ENCODE data around the gene TAS2R41.
"Not testable (repeated sequence)": the region's sequence is repeated elsewhere in the genome, so short reads cannot be mapped to it uniquely, and the experiment has no call there.

The TAS2R41 gene

DNA sequence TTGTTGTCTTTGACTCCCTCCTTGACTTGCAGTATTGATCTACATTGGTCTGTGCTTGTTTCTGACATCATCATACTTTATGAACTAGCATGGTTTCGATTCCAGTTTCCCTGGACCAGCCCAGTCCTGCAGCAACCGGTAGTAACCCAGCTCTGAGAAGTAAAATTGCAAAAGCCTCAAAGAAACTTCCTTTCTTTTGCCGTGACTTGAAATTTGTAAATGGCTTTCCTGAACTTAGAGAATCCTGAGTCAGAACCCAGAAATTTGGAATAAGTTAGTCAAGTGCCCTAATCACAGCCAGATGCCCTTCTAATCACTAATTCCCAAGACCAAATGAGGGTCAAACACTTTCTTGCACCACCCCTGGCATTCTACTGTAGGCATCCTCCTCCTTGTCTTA is 19.4 kb upstream of the TAS2R41 start:
- DNase-seq: no peak

DNA sequence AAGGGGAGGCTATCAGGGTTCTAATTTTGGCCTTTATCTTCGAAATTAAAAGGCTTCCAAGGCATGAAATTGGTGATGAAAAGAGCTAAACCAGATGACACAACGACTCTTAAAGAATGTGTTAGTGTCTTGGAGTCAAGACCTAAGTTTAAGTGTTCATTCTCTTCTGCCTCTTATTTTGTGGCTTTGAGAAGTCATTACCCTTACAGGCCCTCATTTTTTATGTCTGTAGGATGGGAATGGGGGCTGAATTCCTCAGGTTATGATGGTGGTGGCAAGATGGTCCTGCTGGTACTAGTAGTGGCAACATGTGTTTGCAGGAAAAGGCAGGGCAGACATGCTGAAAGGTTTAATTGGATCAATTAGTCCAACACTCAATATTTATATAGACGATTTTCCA is 19.0 kb upstream of the TAS2R41 start:
- no peak for DNase-seq

DNA sequence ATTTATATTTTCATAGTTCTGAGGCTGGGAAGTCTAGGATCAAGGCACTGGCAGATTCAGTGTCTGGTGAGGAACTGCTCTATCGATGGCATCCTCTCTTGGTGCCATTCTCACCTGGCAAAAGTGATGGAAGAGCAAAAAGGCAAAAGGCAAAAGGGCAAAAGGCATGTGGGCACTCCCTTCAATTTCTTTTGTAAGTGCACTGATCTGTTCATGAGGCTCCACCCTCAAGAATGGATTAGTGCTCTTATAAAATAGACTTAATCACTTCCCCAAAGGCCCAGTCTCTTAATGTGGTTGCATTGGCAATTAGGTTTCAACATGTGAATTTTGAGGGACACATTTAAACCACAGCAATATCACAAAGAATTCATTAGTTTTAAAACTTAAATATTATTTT is 18.3 kb upstream of the TAS2R41 start:
- no peak for DNase-seq

DNA sequence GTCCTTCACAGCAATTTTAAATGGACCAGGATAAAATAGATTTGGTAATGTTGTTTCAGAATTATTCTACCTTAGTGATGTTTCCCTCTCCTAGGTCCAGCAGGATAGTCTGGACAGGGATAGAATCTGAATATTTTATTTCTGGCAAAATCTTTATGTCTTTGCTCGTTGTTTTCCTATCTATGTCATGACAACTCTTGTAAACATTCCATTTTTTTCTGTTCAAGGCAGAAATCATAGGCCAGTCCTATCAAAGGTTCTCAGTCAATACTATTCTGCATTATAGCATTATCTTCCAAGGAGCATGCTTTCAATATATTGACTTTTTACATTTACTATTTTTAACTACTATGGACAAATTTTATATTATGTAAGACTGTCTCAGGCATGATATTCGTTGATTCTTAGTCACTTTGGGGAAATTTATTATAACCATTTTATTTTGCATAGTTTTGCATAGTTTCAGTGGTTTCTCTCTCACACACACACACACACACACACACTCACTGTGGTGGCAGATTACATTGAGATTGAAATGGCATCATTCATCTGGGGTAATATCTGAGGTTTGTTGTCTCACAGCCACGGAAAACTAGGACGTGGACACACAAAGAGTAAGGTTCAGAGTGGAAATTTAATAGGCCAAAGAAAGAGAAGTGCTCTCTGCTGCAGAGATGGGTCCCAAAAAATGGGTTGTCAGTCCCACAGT is 17.2 kb upstream of the TAS2R41 start:
- DNase-seq: no peak

DNA sequence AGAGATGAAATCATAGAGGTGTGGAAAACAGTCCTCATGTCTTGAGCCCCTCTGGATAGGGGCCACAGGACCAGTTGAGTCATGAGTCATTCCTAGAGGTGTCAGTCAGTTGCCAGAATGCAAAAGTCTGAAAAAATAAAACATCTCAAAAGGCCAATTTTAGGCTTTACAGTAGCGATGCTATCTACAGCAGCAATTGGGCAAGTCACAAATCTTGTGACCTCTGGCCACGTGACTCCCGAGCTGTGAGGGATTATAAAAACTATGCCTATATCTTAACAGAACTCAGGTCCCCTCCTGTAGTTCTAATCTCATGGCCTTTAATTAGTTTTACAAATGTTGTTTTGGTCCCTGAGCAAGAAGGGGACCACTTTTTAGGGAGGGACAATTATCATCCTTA is 15.6 kb upstream of the TAS2R41 start:
- no peak for DNase-seq

DNA sequence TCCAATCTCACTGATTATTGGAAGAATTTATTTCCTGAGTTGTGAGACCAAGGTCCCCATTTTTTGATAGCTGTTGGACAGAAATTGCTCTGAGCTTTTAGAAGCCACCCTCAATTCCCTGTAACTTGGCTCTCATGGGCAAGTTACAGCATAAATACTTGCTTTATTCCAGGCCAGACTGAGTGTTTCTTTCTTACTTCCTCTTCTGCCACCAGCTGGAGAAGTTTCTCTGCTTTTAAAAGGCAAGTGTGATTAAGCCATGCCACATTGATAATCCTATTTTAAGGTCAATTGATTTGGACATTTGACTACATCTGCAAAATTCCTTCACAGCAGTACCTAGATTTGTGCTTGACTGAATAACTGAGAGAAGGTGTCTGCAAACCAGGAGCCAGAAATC is 14.1 kb upstream of the TAS2R41 start:
- DNase-seq: no peak

DNA sequence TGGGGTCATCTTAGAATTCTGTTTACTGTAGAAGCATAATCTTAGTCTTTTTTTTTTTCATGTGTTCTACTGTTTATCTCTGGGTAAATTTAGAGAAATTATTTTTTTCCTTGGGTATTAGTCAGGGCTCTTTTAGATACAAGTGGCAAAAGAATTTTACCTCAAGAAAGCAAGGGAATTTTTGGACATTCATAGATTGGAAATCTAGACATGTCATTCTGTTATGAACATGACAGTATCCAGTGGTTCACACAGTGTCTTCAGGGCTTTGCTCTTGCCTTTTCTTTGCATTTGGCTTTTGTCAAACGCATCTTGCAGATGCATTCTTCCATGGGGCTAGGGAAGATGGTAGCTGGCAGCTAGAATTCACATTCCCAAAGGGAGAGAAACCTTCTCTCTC is 13.7 kb upstream of the TAS2R41 start:
- DNase-seq: no peak

DNA sequence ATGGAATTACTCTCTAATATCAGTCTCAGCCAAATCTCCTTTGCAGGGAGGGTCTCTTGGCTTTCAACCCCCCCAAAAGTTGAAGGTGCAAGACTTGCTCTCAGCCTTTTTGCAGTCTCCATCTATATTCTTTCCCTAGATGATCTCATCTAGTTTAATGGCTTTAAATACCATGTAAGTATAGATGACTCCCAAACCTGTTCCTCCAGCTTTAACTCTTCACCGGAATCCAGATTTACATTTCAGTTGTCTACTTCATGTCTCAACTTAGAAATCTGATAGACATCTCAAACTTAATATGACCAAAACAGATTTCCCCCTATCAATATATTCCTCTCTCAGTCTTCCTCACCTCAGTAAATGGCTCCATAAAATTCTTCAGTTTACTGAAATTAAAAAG is 9.9 kb upstream of the TAS2R41 start:
- DNase-seq: no peak

DNA sequence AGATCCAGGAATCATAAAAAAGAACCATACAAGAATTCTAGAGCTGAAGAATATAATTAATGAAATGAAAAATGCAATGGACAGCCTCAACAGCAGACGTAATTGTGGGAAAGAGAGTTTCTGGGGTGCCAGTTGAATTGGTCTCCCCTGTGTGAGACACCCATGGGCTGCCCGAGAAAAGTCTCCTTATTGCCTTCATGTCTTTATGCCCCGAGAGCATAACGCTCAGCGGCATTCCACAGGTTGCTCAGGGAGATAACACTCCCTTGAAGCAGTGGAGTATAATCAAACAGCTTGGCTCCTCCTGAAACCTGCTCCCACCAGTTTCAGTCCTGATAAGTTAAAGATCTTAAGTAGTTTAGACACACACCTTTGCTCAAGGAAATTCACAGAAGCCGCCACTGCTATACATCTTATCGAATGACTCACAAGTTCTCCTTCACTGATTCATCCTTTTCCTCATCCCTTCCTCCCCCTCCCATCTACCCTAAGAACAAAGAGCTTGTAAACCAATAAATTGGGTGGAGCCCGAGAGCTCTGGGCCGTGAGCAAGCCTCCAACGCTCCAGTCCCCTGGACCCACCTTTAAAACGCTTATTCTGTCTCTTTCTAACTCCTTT is 5.5 kb upstream of the TAS2R41 start:
- DNase-seq: not testable (repeated sequence)

DNA sequence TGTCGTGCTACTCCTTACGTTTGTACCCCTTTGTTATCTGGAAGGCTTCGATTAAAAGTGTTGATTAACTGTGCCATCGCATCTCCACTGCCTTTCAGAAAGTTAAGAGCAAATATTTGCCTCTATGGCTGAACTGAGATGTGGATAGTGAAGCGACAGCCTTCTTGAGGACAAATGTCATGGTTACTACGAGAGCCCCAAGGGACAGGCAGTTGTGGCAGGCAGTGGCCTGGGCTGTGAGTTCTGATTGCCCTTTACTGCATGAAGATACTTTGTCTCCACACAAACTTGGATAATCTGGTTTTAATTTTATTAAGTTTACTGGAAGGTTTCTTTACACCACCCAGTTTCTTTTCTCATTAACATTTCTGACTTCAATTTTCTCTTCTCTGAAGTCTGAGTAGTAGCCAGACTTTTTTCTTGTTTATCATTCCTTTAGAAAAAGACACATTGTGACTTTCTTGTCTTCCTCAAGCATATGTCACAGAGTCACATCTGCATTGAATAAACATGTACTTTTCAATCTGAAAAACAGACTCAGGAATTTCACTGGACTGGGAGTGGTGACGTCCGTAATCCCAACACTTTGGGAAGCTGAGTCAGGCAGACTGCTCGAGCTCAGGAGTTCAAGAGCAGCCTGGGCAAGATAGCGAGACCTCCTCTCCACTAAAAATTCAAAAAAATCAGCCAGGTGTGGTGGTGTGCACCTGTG is 1.5 kb downstream of the TAS2R41 start:
- DNase-seq: no peak

DNA sequence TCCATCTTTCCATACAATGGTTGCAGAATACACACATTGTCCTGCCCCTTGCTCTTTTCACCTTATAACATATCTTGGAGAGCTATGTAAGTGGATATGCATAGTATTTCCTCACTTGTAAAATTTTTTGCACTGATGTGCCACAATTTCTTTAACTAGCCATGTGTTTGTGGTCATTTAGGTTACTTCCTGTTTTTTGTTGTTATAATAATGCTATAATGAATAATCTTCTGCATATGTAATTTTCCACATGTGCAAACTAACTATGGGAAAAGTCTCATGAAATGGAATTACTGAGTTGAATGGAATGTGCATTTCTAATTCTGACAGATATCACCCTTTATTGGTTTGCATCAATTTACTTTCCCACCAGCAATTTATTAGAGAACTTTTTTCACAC is 2.8 kb downstream of the TAS2R41 start:
- DNase-seq: no peak

DNA sequence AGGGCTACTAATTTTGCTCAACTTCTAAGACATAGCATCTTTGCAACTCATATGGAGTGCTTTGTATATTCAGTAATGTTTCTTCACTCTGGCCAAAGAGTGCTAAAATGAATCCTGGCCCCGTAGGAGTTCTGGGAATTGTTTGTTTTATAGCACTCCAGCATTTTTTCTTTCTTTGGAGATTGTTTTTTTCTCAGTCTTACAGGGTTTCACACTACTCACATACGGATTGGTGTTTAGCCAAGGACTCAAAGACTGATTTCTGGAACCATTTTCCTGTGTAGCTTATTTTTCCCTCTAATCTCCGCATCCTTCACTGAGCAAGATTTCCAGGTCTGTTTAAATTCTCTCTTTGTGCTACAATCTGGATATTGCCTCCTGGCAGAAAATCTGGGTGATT is 6.4 kb downstream of the TAS2R41 start:
- DNase-seq: no peak

DNA sequence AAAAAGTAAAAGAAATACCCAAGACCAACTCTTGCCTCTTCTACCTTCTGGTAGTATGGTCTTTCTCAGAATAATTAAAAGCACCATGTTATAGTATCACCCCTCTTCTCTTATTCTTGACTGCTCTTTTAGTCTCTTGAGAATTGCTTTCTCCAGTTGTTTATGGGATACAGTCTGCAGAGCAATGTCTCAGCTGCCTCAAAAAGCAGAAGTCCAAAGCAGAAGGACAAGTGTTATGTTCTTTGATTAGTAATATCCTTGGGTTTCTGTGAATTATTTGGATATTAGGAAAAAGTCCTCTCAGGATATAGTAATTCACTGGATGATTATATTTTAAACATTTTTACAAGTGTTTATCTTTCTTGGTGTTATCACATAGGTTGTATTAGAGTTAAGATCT is 7.4 kb downstream of the TAS2R41 start:
- DNase-seq: no peak

DNA sequence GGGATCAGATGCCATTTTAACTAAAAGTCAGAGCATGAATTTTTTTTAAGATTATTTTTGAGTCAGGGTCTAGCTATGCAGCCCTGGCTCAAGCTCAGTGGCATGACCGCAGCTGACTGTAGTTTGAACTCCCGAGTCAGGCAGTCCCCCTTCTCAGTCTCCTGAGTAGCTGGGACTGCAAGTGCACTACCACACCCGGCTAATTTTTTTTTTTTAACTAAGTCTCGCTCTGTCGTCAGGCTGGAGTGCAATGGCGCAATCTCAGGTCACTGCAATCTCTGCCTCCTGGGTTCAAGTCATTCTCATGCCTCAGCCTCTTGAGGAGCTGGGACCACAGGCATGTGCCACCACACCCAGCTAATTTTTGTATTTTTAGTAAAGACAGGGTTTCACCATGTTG is 7.8 kb downstream of the TAS2R41 start:
- DNase-seq: no peak

DNA sequence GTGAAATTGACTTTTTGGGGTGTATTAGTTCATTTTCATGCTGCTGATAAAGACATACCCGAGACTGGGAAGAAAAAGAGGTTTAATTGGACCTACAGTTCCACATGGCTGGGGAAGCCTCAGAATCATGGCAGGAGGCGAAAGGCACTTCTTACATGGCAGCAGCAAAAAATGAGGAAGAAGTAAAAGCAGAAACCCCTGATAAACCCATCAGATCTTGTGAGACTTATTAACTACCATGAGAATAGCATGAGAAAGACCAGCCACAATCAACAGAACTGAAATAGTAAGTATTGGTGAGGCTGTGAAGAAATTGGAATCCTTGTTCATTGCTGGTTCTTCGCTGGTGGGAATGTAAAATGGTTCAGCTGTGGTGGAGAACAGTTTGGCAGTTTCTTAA is 8.6 kb downstream of the TAS2R41 start:
- not testable (repeated sequence) for DNase-seq

DNA sequence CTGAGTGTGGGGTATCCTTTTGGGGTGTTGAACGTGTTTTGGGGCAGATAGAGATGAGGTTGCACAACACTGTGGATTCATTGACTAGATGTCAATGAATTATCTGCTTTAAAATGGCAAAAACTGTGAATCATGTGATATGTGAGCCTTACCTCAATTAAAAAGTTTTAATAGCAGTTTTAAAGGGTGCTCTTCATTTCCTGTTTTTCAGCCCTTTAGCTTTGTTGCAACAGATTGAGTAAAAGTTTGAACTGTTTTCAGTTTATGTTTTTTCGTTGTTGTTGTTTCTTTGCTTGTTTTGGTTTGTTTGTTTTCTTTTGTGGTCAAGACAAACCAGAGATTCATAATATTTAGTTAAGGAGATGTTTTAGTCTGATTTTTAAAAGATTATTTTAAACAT is 9.4 kb downstream of the TAS2R41 start:
- no peak for DNase-seq

DNA sequence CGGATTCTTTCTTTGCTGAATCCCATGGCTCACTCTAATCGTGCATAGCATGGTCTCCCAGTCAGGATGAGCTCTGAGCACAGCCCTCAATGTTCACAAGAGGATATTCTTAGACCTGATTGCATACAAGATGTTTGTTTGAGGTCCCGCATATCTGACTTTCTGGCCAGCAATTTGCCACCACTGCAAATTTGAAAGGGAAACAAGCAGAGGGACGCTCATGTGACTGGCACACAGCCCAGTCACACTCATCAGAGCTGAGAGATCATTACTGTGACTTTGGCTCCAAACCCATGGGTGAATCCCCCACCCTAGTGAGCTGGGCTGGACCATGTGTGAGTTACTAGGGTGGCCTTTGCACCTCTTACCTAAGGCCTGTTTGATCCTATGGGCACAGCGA is 9.9 kb downstream of the TAS2R41 start:
- no peak for DNase-seq

DNA sequence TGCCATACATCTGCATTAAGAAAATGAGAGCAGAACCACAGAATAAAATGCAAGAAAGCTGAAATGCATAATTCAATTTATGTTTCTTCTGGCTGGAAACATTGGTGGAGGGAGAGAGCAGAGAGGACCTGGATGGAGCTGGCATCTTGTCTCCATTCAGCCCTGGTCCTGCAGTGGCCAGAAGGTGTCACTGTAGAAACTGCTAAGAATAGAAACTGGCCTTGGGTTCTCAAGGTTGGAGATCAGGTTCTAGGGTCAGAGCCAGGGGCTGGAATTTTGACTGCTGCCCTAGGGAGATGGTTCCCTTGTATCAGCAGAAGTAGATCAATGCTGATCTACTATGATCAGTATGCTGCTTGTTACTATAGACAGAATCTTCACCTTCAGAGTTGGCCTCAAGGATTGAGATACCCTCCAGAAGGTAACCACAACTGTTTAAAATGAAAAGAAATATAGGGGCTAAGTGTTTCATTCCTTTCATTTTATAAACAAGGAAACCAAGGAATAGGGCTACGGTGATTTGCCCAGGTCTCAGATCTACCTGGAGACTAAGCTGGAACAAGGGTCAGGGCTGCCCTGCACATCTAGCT is 13.1 kb downstream of the TAS2R41 start:
- no peak for DNase-seq

DNA sequence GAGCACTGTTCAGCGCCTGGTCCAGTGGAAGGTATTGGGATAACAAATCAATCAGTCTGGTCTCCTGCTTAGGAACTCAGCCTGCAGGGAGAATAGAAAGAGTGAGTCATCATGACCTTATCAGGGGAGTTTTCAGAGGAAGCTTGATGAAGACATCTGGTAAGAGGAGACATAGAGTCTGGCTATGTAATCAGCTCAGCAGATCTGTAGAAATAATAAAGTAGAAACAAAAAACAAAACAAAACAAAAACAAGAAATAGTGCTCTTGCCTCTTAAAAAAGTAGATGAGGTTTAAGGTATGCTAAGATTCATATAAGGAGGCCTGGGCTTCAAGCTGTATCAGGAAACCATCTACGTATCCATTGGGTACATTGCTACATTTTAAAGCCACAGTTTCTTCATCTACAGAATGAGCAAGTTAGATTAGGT is 14.4 kb downstream of the TAS2R41 start:
- no peak for DNase-seq

DNA sequence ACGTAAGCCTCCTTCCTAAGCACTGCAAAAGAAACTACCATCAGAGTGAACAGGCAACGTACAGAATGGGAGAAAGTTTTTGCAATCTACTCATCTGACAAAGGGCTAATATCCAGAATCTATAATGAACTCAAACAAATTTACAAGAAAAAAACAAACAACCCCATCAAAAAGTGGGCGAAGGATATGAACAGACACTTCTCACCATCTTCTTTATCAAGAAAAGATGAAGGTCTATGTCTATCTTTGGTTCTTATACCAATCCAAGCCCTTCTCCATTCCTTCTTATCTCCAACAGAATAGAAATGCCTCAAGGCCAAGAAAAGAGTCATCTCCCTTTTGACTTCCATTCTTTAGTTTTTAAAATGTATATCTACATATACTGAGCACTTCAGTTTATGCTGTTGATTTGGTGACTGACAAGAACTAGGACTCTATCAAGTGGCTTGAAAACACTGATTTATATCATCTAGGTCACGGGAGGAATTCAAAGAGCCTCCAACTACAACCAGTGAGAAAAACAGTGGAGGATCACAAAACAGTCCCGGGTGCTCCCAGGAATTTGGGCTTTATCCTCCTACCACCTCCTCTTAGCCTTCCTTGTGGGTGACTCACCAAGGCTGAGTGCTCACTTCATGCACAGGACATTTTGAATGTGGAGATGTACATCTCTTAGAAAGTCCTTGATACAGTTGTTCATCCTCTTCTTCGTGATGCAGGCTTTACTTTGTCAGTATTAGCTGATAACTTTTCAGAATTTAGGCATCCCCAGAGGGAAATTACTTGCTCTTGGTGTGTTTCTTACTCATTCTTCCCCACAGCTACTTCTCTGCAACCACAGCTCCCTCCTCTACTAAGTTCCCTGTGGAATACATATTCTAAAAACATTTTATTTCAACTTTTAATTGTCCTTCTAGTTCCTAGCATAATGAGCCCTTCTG is 15.4 kb downstream of the TAS2R41 start:
- no peak for DNase-seq

DNA sequence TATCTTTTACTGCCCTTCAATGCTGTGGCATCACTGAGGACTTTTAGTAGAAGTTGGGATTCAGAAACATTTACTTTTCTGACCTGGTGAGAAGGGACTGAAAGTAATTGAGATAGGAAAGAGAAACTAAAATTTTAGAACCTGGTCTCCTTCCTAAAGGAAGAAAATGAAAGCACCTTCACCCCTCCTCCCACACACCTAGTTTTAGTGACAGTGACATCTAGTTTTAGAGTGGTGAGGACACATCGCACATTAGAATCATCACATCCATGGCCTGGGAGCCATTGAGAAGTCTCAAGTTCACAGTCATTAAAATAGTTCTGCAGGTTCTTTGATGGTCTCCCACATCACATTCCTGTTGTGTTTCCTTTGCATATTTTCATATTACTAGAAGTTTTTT is 16.1 kb downstream of the TAS2R41 start:
- DNase-seq: no peak

DNA sequence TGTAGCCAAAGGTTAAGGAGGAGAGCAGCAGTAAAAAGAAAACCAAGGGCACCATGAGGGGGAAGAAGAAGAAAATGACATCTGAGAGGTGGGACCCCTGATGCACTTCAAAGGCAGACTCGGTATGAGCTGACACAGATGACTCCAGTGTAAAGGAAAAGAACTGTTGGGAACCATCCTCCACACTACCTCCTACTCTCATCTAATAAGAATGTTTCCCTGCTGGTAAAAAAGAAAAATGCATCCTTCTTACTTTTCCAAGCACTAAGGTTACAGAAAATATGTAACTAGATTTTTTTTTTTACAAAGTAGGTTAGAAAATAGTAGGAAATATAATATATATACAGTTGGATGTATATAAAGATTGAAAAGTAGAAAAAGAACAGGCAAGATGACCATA is 16.9 kb downstream of the TAS2R41 start:
- DNase-seq: no peak

DNA sequence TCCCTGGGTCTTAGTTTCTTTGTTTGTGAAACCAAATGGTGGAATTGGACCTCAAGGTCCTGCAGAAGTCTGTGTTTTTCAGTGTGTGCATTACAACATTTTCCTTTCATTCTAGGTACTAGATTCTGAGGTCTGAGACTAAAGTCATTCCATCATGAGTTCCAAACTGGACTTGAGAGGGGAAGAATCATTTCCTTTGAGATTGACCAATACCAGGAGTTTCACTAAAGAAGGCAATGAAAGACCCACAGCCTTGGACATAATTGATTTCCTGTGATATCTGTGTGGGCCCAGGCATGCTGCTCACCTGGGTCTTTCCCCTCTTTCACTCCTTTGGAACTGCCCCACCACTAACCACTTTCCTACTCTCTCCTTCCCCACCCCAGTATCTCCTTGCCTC is 18.2 kb downstream of the TAS2R41 start:
- no peak for DNase-seq
